HG03342 (cell line): Measurements from ENCODE around the gene NR3C1.

Experiments used
- ATAC-seq: cut with Tn5 transposase; IDR thresholded peaks from one replicate; pipeline ENCODE4 v1.9.1; 2021; ENCODE audit warnings: mild to moderate bottlenecking, moderate library complexity; ENCODE audit not compliant: unreplicated experiment

Gene NR3C1

GRCh38 chr5:143399616-143400540 is 3.6 kb downstream of the NR3C1 start:
- no peak for ATAC-seq

GRCh38 chr5:143398451-143399237 is 4.8 kb downstream of the NR3C1 start:
- no peak for ATAC-seq

GRCh38 chr5:143398053-143398355 is 5.5 kb downstream of the NR3C1 start:
- ATAC-seq = no peak

- no peak for ATAC-seq
Measured at GRCh38 chr5:143397302-143398052, 6.0 kb downstream of the NR3C1 start.

- no peak for ATAC-seq
Measured at GRCh38 chr5:143396353-143396940, 7.0 kb downstream of the NR3C1 start.

- ATAC-seq = no peak
Measured at GRCh38 chr5:143395638-143396352, 7.7 kb downstream of the NR3C1 start.

- ATAC-seq = no peak
Measured at GRCh38 chr5:143393524-143393923, 10.0 kb downstream of the NR3C1 start.

GRCh38 chr5:143390941-143391340 is 12.5 kb downstream of the NR3C1 start:
- ATAC-seq = no peak

- ATAC-seq = no peak
Measured at GRCh38 chr5:143390258-143390657, 13.2 kb downstream of the NR3C1 start.

GRCh38 chr5:143386725-143387124 is 16.8 kb downstream of the NR3C1 start:
- ATAC-seq = no peak

- ATAC-seq = no peak
Measured at GRCh38 chr5:143384865-143385657, 18.4 kb downstream of the NR3C1 start.

- ATAC-seq = no peak
Measured at GRCh38 chr5:143383988-143384387, 19.5 kb downstream of the NR3C1 start.

- no peak for ATAC-seq
Measured at GRCh38 chr5:143379606-143380005, 23.9 kb downstream of the NR3C1 start.

- ATAC-seq = no peak
Measured at GRCh38 chr5:143376911-143377813, 26.3 kb downstream of the NR3C1 start.

GRCh38 chr5:143376195-143376779 is 27.2 kb downstream of the NR3C1 start:
- ATAC-seq = no peak

- no peak for ATAC-seq
Measured at GRCh38 chr5:143374496-143375217, 28.8 kb downstream of the NR3C1 start.

- ATAC-seq = no peak
Measured at GRCh38 chr5:143373076-143373475, 30.4 kb downstream of the NR3C1 start.
